ENCODE data around the gene ADCY1.
"Not testable (repeated sequence)": the region's sequence is repeated elsewhere in the genome, so short reads cannot be mapped to it uniquely, and the experiment has no call there.

- TF ChIP-seq EZH2phosphoT487 (conservative IDR thresholded peaks at IDR 0.05; ENCODE audit: low read length); CTCF (IDR thresholded peaks at IDR 0.05; ENCODE audit: insufficient read depth, low read length, poor library complexity, severe bottlenecking): not testable (repeated sequence)
Observed at GRCh38 chr7:45545105-45545710, 29.0 kb upstream of the ADCY1 start.

Measured in SU-DHL-6 (cell line).